Measurements from ENCODE around the gene DBR1.

DBR1 gene

DNA sequence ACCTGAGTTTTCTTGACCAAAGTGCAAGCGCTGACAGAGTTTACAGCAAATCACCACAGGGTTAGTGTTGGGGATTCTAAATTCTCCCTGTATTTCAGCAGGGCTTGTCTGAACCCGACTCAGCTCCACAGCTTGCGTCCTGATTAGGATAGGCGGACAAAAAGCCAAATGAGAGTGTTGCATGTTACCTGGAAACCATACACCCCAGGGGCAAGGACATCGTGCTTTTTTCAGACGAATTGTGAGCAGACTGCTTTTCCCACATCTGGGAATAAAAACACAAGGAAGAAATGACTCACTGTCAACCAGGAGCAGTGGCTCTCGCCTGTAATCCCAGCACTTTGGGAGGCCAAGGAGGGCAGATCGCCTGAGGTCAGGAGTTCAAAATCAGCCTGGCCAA, 62.4 kb downstream of the DBR1 start:
- H3F3A ChIP-seq (ENCODE audit: insufficient read depth, low read length): no peaks in the 10 kb centered on the region

More for the DNA sequence above, 62.4 kb downstream of the DBR1 start:
- H3K79me2 ChIP-seq (ENCODE audit: low read length): no peaks in the 10 kb centered on the region
- peaks cover 6% of the 10 kb centered on the region; the same call in 1 of the 2 replicates for H3K27me3 ChIP-seq (replicated peaks; ENCODE audit: insufficient read depth, low read length)
- no peaks in the 10 kb centered on the region for H3K9me3 ChIP-seq (replicated peaks; ENCODE audit: insufficient read depth, low read length)
- no peak overlapping the region for H3K9ac ChIP-seq (ENCODE audit: low read length)
- no peaks in the 10 kb centered on the region for H3K4me1 ChIP-seq (ENCODE audit: low read length)
- no peaks in the 10 kb centered on the region for H3K36me3 ChIP-seq (replicated peaks; ENCODE audit: insufficient read depth, low read length)
- no peak overlapping the region for H3K4me2 ChIP-seq (ENCODE audit: low read depth, low read length)
- no peak for DNase-seq
- H2AFZ ChIP-seq (ENCODE audit: low read length): no peak overlapping the region
- no peak overlapping the region for H3K4me3 ChIP-seq (ENCODE audit: low read length)
- TF ChIP-seq EZH2phosphoT487 (IDR thresholded peaks at IDR 0.05; ENCODE audit: low read length): no peak
- no peak for TF ChIP-seq EZH2 (optimal IDR thresholded peaks at IDR 0.05; ENCODE audit: low read depth, low read length)
- TF ChIP-seq, protein P1, sequence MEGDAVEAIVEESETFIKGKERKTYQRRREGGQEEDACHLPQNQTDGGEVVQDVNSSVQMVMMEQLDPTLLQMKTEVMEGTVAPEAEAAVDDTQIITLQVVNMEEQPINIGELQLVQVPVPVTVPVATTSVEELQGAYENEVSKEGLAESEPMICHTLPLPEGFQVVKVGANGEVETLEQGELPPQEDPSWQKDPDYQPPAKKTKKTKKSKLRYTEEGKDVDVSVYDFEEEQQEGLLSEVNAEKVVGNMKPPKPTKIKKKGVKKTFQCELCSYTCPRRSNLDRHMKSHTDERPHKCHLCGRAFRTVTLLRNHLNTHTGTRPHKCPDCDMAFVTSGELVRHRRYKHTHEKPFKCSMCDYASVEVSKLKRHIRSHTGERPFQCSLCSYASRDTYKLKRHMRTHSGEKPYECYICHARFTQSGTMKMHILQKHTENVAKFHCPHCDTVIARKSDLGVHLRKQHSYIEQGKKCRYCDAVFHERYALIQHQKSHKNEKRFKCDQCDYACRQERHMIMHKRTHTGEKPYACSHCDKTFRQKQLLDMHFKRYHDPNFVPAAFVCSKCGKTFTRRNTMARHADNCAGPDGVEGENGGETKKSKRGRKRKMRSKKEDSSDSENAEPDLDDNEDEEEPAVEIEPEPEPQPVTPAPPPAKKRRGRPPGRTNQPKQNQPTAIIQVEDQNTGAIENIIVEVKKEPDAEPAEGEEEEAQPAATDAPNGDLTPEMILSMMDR (IDR thresholded peaks at IDR 0.05; ENCODE audit: low read length): no peak
- H3K27ac ChIP-seq (ENCODE audit: low read length): no peak overlapping the region
- H4K20me1 ChIP-seq (ENCODE audit: insufficient read depth, low read length): no peaks in the 10 kb centered on the region
- no peaks in the 10 kb centered on the region for H3K9me2 ChIP-seq (replicated peaks; ENCODE audit: insufficient read depth, low read length)
